Mesendoderm (in vitro differentiated cells): Measurements from ENCODE around the gene NELFA.
A peak's percentile ranks its signal among the peaks of the same experiment; 100 is the strongest.
"Not testable (repeated sequence)": the region's sequence is repeated elsewhere in the genome, so short reads cannot be mapped to it uniquely, and the experiment has no call there.

Experiments used
- DNase-seq: peaks from one replicate; pipeline ENCODE4 v3.0.0; 2013
- H2AK5ac ChIP-seq: 2 replicates; pipeline ENCODE4 v1.6.1; 2013; ENCODE audit warnings: low read length, inconsistent platforms
- H2BK120ac ChIP-seq: 2 replicates; pipeline ENCODE4 v1.6.1; 2013; ENCODE audit warnings: low read depth, mild to moderate bottlenecking, low read length, moderate library complexity, mixed read lengths
- H2BK15ac ChIP-seq: replicated peaks from 2 replicates; pipeline ENCODE4 v1.6.1; 2013; ENCODE audit warnings: low read depth, mild to moderate bottlenecking, moderate library complexity
- H2BK5ac ChIP-seq: 2 replicates; pipeline ENCODE4 v1.6.1; 2013; ENCODE audit warnings: low read length, inconsistent platforms
- H3K18ac ChIP-seq: 2 replicates; pipeline ENCODE4 v1.6.1; 2013; ENCODE audit warnings: mild to moderate bottlenecking, low read length, mixed read lengths
- H3K23ac ChIP-seq: one replicate; pipeline ENCODE4 v1.6.1; 2013; ENCODE audit warnings: low read length
- H3K27ac ChIP-seq: 2 replicates; pipeline ENCODE4 v1.5.1; 2013; ENCODE audit warnings: low read depth, mild to moderate bottlenecking, inconsistent platforms, low read length, moderate library complexity
- H3K27me3 ChIP-seq: 2 replicates; pipeline ENCODE4 v1.6.1; 2013; ENCODE audit warnings: low read length, control low read depth, mild to moderate bottlenecking, inconsistent platforms; ENCODE audit not compliant: insufficient read depth, poor library complexity
- H3K36me3 ChIP-seq: 2 replicates; pipeline ENCODE4 v1.6.1; 2013; ENCODE audit warnings: low read length, inconsistent platforms; ENCODE audit not compliant: control insufficient read depth, insufficient read depth
- H3K4ac ChIP-seq: one replicate; pipeline ENCODE4 v1.6.1; 2013; ENCODE audit warnings: low read depth, mild to moderate bottlenecking, low read length, moderate library complexity
- H3K4me1 ChIP-seq: 2 replicates; pipeline ENCODE4 v1.6.1; 2013; ENCODE audit warnings: low read depth, low read length, inconsistent platforms; ENCODE audit not compliant: control insufficient read depth
- H3K4me2 ChIP-seq: 2 replicates; pipeline ENCODE4 v1.6.1; 2013; ENCODE audit warnings: low read length
- H3K4me3 ChIP-seq: 2 replicates; pipeline ENCODE4 v1.5.1; 2013; ENCODE audit warnings: mild to moderate bottlenecking, low read length
- H3K56ac ChIP-seq: one replicate; pipeline ENCODE4 v1.6.1; 2013; ENCODE audit warnings: low read length
- H3K79me1 ChIP-seq: 2 replicates; pipeline ENCODE4 v1.6.1; 2013; ENCODE audit warnings: low read length, inconsistent platforms
- H3K79me2 ChIP-seq: 2 replicates; pipeline ENCODE4 v1.6.1; 2013; ENCODE audit warnings: mild to moderate bottlenecking, low read length; ENCODE audit not compliant: control insufficient read depth, insufficient read depth
- H3K9ac ChIP-seq: 2 replicates; pipeline ENCODE4 v1.6.1; 2013; ENCODE audit warnings: low read length, inconsistent platforms
- H4K5ac ChIP-seq: one replicate; pipeline ENCODE4 v1.6.1; 2013; ENCODE audit warnings: low read length
- H4K8ac ChIP-seq: one replicate; pipeline ENCODE4 v1.6.1; 2013; ENCODE audit warnings: low read depth, mild to moderate bottlenecking, control low read depth, low read length, moderate library complexity
- WGBS: extraction: QIAGEN DNeasy Blood & Tissue Kit; methylation state at CpG from one replicate; pipeline ENCODE4 v1.1.7; 2013; ENCODE audit warnings: low lambda C conversion rate, missing lambda C conversion rate; ENCODE audit not compliant: insufficient coverage; ENCODE audit errors: extremely low coverage; 5-methylcytosine and 5-hydroxymethylcytosine counted together

The NELFA gene

DNA sequence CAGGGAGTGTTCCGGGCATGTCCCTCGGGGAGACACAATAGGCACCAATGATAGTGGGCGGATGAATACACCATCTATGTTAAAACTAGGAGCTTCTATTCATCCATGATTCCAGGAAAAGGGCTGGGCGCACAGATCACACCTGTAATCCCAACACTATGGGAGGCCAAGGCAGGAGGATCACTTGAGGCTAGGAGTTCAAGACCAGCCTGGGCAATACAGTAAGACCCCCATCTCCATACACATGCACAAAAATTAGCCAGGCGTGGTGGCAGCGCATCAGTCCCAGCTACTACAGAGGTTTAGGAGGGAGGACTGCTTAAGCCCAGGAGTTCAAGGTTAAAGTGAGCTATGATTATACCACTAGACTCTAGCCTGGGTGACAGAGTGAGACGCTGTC, 2.4 kb downstream of the NELFA start:
- peaks cover 39% of the 10 kb centered on the region for H3K79me2 ChIP-seq
- no peak overlapping the region for H3K9ac ChIP-seq
- no peak overlapping the region for H2BK5ac ChIP-seq
- DNase-seq, result no peak
- no peak overlapping the region for H3K27ac ChIP-seq
- no peak overlapping the region for H3K4ac ChIP-seq
- H2BK15ac ChIP-seq, result no peak overlapping the region
- peaks cover 5% of the 10 kb centered on the region for H3K4me1 ChIP-seq
- H2BK120ac ChIP-seq, result no peak overlapping the region
- H3K27me3 ChIP-seq, result no peaks in the 10 kb centered on the region
- no peak overlapping the region for H4K5ac ChIP-seq
- no peak overlapping the region for H4K8ac ChIP-seq
- H3K18ac ChIP-seq, result no peak overlapping the region
- WGBS, result no CpG with 5 or more reads among the region's 7 CpGs
- H3K79me1 ChIP-seq, result peaks cover 16% of the 10 kb centered on the region
- H3K36me3 ChIP-seq, result no peaks in the 10 kb centered on the region
- H2AK5ac ChIP-seq, result no peak overlapping the region
- no peak overlapping the region for H3K4me3 ChIP-seq
- no peak overlapping the region for H3K23ac ChIP-seq
- no peak overlapping the region for H3K56ac ChIP-seq
- H3K4me2 ChIP-seq, result no peak overlapping the region

DNA sequence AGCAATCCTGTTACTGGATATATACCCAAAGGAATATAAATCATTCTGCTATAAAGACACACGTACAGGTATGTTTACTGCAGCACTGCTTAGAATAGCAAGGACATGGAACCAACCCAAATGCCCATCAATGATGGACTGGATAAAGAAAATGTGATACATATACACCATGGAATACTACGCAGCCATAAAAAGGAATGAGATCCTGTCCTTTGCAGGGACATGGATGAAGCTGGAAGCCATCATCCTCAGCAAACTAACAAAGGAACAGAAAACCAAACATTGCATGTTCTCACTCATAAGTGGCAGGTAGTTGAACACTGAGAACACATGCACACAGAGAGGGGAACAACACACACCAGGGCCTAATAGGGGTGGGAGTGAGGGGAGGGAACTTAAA, 5.4 kb downstream of the NELFA start:
- not testable (repeated sequence) for H3K4ac ChIP-seq, H3K27ac ChIP-seq, DNase-seq, H3K23ac ChIP-seq, H2AK5ac ChIP-seq, H2BK15ac ChIP-seq, H3K18ac ChIP-seq, H3K27me3 ChIP-seq, H2BK120ac ChIP-seq, H4K5ac ChIP-seq, H3K4me3 ChIP-seq, H3K36me3 ChIP-seq, H4K8ac ChIP-seq, H3K4me2 ChIP-seq, H2BK5ac ChIP-seq, H3K56ac ChIP-seq, H3K4me1 ChIP-seq, H3K9ac ChIP-seq
- WGBS, result no CpG with 5 or more reads among the region's 2 CpGs
- H3K79me1 ChIP-seq, result peaks cover 16% of the 10 kb centered on the region
- H3K79me2 ChIP-seq, result peaks cover 55% of the 10 kb centered on the region

DNA sequence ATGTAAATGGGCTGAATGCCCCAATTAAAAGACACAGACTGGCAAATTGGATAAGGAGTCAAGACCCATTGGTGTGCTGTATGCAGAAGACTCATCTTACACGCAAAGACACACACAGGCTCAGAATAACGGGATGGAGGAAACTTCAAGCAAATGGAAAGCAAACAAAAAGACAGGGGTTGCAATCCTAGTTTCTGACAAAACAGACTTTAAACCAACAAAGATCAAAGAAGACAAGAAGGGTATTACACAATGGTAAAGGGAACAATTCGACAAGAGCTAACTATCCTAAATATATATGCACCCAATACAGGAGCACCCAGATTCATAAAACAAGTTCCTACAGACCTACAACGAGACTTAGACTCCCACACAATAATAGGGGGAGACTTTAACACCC, 9.5 kb downstream of the NELFA start:
- not testable (repeated sequence) for H3K18ac ChIP-seq, H2BK5ac ChIP-seq, DNase-seq, H3K4me2 ChIP-seq, H4K8ac ChIP-seq, H3K79me1 ChIP-seq, H3K27ac ChIP-seq, H3K23ac ChIP-seq, H3K9ac ChIP-seq, H3K56ac ChIP-seq, H3K4me1 ChIP-seq, H3K4ac ChIP-seq, H2BK15ac ChIP-seq, H3K4me3 ChIP-seq, H2AK5ac ChIP-seq, H2BK120ac ChIP-seq, H4K5ac ChIP-seq, H3K36me3 ChIP-seq, H3K27me3 ChIP-seq
- WGBS, result no CpG with 5 or more reads among the region's 4 CpGs
- peaks cover 50% of the 10 kb centered on the region for H3K79me2 ChIP-seq

DNA sequence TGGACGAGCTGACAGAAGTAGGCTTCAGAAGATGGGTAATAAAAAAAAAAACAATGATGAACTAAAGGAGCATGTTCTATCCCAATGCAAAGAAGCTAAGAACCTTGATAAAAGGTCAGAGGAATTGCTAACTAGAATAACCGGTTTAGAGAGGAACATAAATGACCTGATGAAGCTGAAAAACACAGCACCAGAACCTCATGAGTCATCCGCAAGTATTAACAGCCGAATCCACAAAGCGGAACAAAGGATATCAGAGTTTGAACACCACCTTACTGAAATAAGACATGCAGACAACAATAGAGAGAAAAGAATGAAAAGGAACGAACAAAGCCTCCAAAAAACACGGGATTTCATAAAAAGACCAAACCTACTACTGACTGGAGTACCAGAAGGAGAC, 10.5 kb downstream of the NELFA start:
- H3K4me1 ChIP-seq, result peaks cover 3% of the 10 kb centered on the region
- H3K9ac ChIP-seq, result no peak overlapping the region
- H3K18ac ChIP-seq, result no peak overlapping the region
- H2AK5ac ChIP-seq, result no peak overlapping the region
- WGBS, result no CpG with 5 or more reads among the region's 7 CpGs
- no peak overlapping the region for H2BK5ac ChIP-seq
- peaks cover 8% of the 10 kb centered on the region for H3K79me1 ChIP-seq
- no peak overlapping the region for H4K8ac ChIP-seq
- DNase-seq, result peak; percentile 49
- H3K4me2 ChIP-seq, result no peak overlapping the region
- H3K4ac ChIP-seq, result no peak overlapping the region
- no peak overlapping the region for H3K27ac ChIP-seq
- H3K27me3 ChIP-seq, result no peaks in the 10 kb centered on the region
- no peak overlapping the region for H2BK120ac ChIP-seq
- no peaks in the 10 kb centered on the region for H3K36me3 ChIP-seq
- H3K4me3 ChIP-seq, result no peak overlapping the region
- H3K56ac ChIP-seq, result no peak overlapping the region
- peaks cover 47% of the 10 kb centered on the region for H3K79me2 ChIP-seq
- no peak overlapping the region for H4K5ac ChIP-seq
- no peak overlapping the region for H2BK15ac ChIP-seq
- no peak overlapping the region for H3K23ac ChIP-seq

DNA sequence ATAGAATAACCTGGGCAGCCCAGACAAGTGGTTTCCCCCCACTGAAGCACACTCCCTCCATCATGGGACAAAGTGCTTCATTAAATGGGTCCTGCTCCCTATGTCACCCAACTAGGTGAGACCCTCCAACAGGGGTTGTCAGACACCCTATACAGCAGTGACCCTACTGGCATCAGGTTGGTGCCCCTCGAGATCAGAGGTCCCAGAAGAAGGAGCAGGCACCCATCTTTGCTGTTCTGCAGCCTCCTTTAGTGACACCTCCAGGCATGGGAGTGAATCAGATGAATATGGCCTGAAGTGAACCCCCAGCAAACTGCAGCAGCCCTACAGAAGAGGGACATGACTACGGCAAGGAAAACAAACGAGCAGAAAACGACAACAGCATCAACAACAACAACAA, 11.1 kb downstream of the NELFA start:
- Histone ChIP-seq H3K56ac (no peak overlapping the region), H2BK120ac (no peak overlapping the region), H3K4me3 (no peak overlapping the region), H3K4me2 (no peak overlapping the region), H3K4ac (no peak overlapping the region), H3K27me3 (no peaks in the 10 kb centered on the region), H2AK5ac (no peak overlapping the region), H3K4me1 (peaks cover 3% of the 10 kb centered on the region), H3K36me3 (no peaks in the 10 kb centered on the region), H4K5ac (no peak overlapping the region), H3K79me1 (peaks cover 8% of the 10 kb centered on the region), H3K23ac (no peak overlapping the region), H3K9ac (no peak overlapping the region), H3K79me2 (peaks cover 44% of the 10 kb centered on the region), H2BK5ac (no peak overlapping the region), H4K8ac (no peak overlapping the region), H3K18ac (no peak overlapping the region), H3K27ac (no peak overlapping the region), H2BK15ac (no peak overlapping the region)
- WGBS, result no CpG with 5 or more reads among the region's 4 CpGs
- no peak for DNase-seq

DNA sequence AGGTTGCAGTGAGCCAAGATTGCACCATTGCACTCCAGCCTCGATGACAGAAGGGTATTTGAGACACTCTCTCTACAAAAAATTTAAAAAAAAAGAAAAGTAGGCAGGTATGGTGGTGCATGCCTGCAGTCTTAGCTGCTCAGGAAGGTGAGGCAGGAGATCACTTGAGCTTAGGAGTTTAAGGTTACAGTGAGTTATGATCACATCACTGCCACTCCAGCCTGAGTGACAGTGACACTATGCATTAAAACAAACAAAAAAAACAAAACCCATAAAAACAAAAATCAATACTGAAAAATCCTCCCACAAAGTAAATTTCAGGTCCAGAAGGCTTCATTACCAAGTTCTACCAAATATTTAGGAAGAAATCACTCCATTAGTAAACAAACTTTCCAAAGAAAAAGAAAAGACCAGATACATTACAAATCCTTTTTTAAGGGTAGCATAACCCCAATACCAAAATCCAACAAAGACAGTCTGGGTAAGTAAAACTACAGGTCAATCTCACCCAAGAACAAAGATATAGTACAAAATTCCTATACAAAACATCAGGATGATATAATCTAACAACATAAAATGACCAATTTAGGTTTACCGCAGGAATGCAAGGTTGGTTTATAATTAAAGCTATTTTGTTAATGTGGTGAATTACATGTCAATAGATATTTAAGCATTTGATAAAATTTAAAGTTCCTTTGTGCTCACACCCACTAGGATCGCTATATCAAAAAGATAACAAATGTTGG, 11.7 kb downstream of the NELFA start:
- Histone ChIP-seq H3K18ac (no peak overlapping the region), H3K4me1 (peaks cover 3% of the 10 kb centered on the region), H2BK5ac (no peak overlapping the region), H3K56ac (no peak overlapping the region), H3K27ac (no peak overlapping the region), H3K79me2 (peaks cover 45% of the 10 kb centered on the region), H4K5ac (no peak overlapping the region), H2AK5ac (no peak overlapping the region), H2BK15ac (no peak overlapping the region), H4K8ac (no peak overlapping the region), H3K9ac (no peak overlapping the region), H3K4me3 (no peak overlapping the region), H3K23ac (no peak overlapping the region), H3K36me3 (no peaks in the 10 kb centered on the region), H3K79me1 (peaks cover 11% of the 10 kb centered on the region), H3K4ac (no peak overlapping the region), H3K27me3 (no peaks in the 10 kb centered on the region), H2BK120ac (no peak overlapping the region), H3K4me2 (no peak overlapping the region)
- no CpG with 5 or more reads among the region's 3 CpGs for WGBS
- DNase-seq, result no peak
